HepG2 (cell line): ENCODE results near the gene PAK1. TPM values are rescaled to one million over a fixed set of nuclear protein-coding genes. Genes with fewer than 3 reads are reported as not detected.

Experiments
- ATAC-seq: fragments of 200-7000 bp; cut with Tn5 transposase; 3 replicates; pipeline ENCODE4 v1.9.1; 2020; ENCODE audit warnings: mild to moderate bottlenecking, moderate library complexity
- BruUV-seq: library from RNA; stranded (reverse); fragments of 400-500 nt; replicated peaks from 2 replicates; lab custom pipeline; 2021; lab: Mats Ljungman, UMichigan
- CTCF ChIA-PET: fragments of 300-600 bp; formaldehyde crosslinking; extraction: SDS; loops from one replicate; lab custom pipeline; 2021; ENCODE audit warnings: low total read pairs, inconsistent platforms, low intra/inter-chr PET ratio; lab: Yijun Ruan, JAX
- POLR2A ChIA-PET: fragments of 350-600 bp; sonication (Branson Sonifier 250); formaldehyde crosslinking; loops from one replicate; lab custom pipeline; 2020; ENCODE audit warnings: antibody characterized with exemption, inconsistent platforms; lab: Yijun Ruan, JAX
- DNase-seq: peaks from one replicate; pipeline ENCODE4 v3.0.0-alpha.2; 2015; ENCODE audit warnings: low spot score
- FAIRE-seq: peaks from 3 replicates; lab custom pipeline; 2011; peaks lifted over from hg19 to GRCh38; lab: Jason Lieb, UNC
- H2AFZ ChIP-seq: one replicate; pipeline ENCODE4 v1.6.1; 2011; ENCODE audit warnings: low read length, inconsistent platforms
- H3K27ac ChIP-seq: fragments of 300-600 bp; 3 replicates; pipeline ENCODE4 v1.8.0; 2011; ENCODE audit warnings: mixed run types, mild to moderate bottlenecking, mixed read lengths, low read length, inconsistent platforms; ENCODE audit not compliant: insufficient read depth; ENCODE audit errors: extremely low read length
- H3K27me3 ChIP-seq, 2 experiments: fragments of 200-600 bp in 1 of 2; 2 replicates in 1 of 2; 3 replicates in 1 of 2; pipeline versions ENCODE4 v1.6.0 to v1.8.0; 2011; ENCODE audit warnings: low read length in 2 of 2, mild to moderate bottlenecking in 2 of 2, moderate library complexity in 2 of 2, inconsistent platforms in 1 of 2; ENCODE audit not compliant: insufficient read depth in 2 of 2, control insufficient read depth in 1 of 2
- H3K36me3 ChIP-seq, 2 experiments: fragments of 200-600 bp in 1 of 2; replicated peaks in 1 of 2; 2 replicates in 1 of 2; 3 replicates in 1 of 2; pipeline versions ENCODE4 v1.5.1 to v1.8.0; 2011; ENCODE audit warnings: low read length in 2 of 2, inconsistent platforms in 1 of 2; ENCODE audit not compliant: insufficient read depth in 2 of 2, control insufficient read depth in 1 of 2
- H3K4me1 ChIP-seq: 2 replicates; pipeline ENCODE4 v1.5.1; 2012; ENCODE audit warnings: low read length, inconsistent platforms; ENCODE audit not compliant: insufficient read depth
- H3K4me2 ChIP-seq: 2 replicates; pipeline ENCODE4 v1.6.0; 2011; ENCODE audit warnings: low read depth, low read length, inconsistent platforms
- H3K4me3 ChIP-seq, 3 experiments: fragments of 200-600 bp in 1 of 3; sonication (generic), shearing (Covaris generic) in 1 of 3; replicated peaks in 1 of 3; 2 replicates each; pipeline ENCODE4 v1.5.1; 2011 to 2016; ENCODE audit warnings: low read length in 3 of 3, inconsistent platforms in 2 of 3, low read depth in 2 of 3, mild to moderate bottlenecking in 2 of 3, control low read depth in 1 of 3, mixed read lengths in 1 of 3; ENCODE audit not compliant: insufficient read depth in 1 of 3
- H3K79me2 ChIP-seq: one replicate; pipeline ENCODE4 v1.6.1; 2011; ENCODE audit warnings: low read length, inconsistent platforms; ENCODE audit not compliant: insufficient read depth
- H3K9ac ChIP-seq: 2 replicates; pipeline ENCODE4 v1.6.0; 2011; ENCODE audit warnings: mild to moderate bottlenecking, low read depth, low read length, inconsistent platforms; ENCODE audit not compliant: insufficient read depth
- H3K9me3 ChIP-seq: 2 replicates; pipeline ENCODE4 v1.5.1; 2012; ENCODE audit warnings: mild to moderate bottlenecking, low read length
- H4K20me1 ChIP-seq: 2 replicates; pipeline ENCODE4 v1.6.0; 2011; ENCODE audit warnings: inconsistent platforms, mild to moderate bottlenecking, low read length, moderate library complexity; ENCODE audit not compliant: insufficient read depth
- AKNA ChIP-seq: sonication (generic); formaldehyde crosslinking; IDR thresholded peaks from 2 replicates; pipeline ENCODE4 v1.4.0; 2020; ENCODE audit warnings: missing genetic modification reagents, borderline replicate concordance
- HNRNPK ChIP-seq: fragments of 200-400 bp; formaldehyde crosslinking; IDR thresholded peaks from 2 replicates; pipeline ENCODE4 v1.6.1; 2018; ENCODE audit warnings: low read length, low read depth, moderate library complexity, mild to moderate bottlenecking; ENCODE audit not compliant: poor library complexity, severe bottlenecking
- KMT2A ChIP-seq: sonication (generic); formaldehyde crosslinking; IDR thresholded peaks from 2 replicates; pipeline ENCODE4 v1.4.0; 2020; ENCODE audit warnings: missing genetic modification reagents
- NFKB2 ChIP-seq: sonication (generic); formaldehyde crosslinking; IDR thresholded peaks from 2 replicates; pipeline ENCODE4 v1.4.0; 2020; ENCODE audit warnings: missing genetic modification reagents, borderline replicate concordance
- RBAK ChIP-seq: sonication (generic); formaldehyde crosslinking; IDR thresholded peaks from 2 replicates; pipeline ENCODE4 v1.5.1; 2020; ENCODE audit warnings: mild to moderate bottlenecking, missing genetic modification reagents
- SATB2 ChIP-seq: sonication (generic); formaldehyde crosslinking; IDR thresholded peaks from 2 replicates; pipeline ENCODE4 v1.5.0; 2020; ENCODE audit warnings: missing genetic modification reagents
- ZFP62 ChIP-seq: sonication (generic); formaldehyde crosslinking; IDR thresholded peaks from 2 replicates; pipeline ENCODE4 v1.4.0; 2020; ENCODE audit warnings: missing genetic modification reagents
- WGBS: methylation state at CpG from one replicate; pipeline ENCODE4 v1.1.6; 2017; ENCODE audit warnings: low lambda C conversion rate; 5-methylcytosine and 5-hydroxymethylcytosine counted together
- in situ Hi-C: cut with HindIII; loops from 2 replicates; pipeline ENCODE4 v1.10.0; 2017; ENCODE audit warnings: low pct_unique_long_range_greater_than_20kb; ENCODE audit not compliant: extremely low pct_ligation_motif_present
- intact Hi-C: fragments of 100-400 bp; cut with micrococcal nuclease; formaldehyde crosslinking; loops from one replicate; pipeline ENCODE4 v1.10.0; 2022; ENCODE audit not compliant: unreplicated experiment
- polyA plus RNA-seq, 8 experiments: library from polyadenylated mRNA; depleted of rRNA in 3 of 8; stranded (reverse) in 7 of 8; unstranded in 1 of 8; fragments of >200 nt; fragmentation: Illumina TruSeq in 4 of 8; extraction: Trizol in 4 of 8; gene quantifications; 2 replicates each; pipeline versions ENCODE4 v1.2.1 to v1.2.3, GENCODE V29; 2011 to 2016; ENCODE audit warnings: low read depth in 4 of 8, missing spikeins in 1 of 8, mixed read lengths in 1 of 8; ENCODE audit not compliant: insufficient read depth in 1 of 8
- total RNA-seq, 5 experiments: library from RNA; depleted of rRNA; stranded (reverse); fragments of >200 nt; fragmentation: Illumina TruSeq; extraction: Trizol; gene quantifications; 2 replicates each; pipeline ENCODE4 v1.2.3, GENCODE V29; 2016; ENCODE audit warnings: low read depth in 1 of 5
- TF ChIP-seq, protein P1 (sequence below): sonication (generic); formaldehyde crosslinking; IDR thresholded peaks from 2 replicates; pipeline ENCODE4 v1.8.1; 2023; ENCODE audit warnings: mild to moderate bottlenecking, missing genetic modification reagents

PAK1 gene
- total and polyA plus RNA-seq, 2 of the 13 experiments (the other 11 are each of a cell fraction or from before 2014, with no cell fraction given): 1.5 to 4.3 TPM

DNA sequence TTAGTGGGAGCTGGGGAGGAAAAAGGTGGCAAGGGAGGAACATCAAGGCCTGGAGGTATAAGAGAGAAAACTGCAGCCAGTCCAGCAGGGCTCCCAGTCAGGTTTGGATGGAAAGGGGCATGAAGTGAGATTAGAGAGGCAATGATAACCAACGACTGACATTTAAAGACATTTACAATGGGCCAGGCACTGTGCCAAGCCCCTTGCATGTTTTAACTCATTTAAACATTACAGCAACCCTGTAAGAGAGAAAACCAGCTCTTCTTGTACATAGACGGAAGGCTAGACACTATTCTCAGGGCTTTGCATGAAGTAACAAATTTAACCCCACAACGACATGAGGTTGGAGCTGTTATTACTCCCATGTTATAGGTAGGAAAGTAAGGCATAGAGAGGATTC lies 32.1 kb upstream of the PAK1 start:
- no peak overlapping the region for H3K27ac ChIP-seq
- H2AFZ ChIP-seq: no peak overlapping the region
- ChIA-PET POLR2A (no interaction called here), CTCF (no interaction called here)
- 12% methylated on average over 3 of the region's 3 CpGs for WGBS
- ATAC-seq (no peak), DNase-seq (no peak), FAIRE-seq (no peak)
- H3K9ac ChIP-seq: no peak overlapping the region
- H3K4me1 ChIP-seq: no peaks in the 10 kb centered on the region
- H3K27me3 ChIP-seq: no peaks in the 10 kb centered on the region; a peak in 1 of 5 replicates
- no peak overlapping the region for H3K4me2 ChIP-seq
- no peak overlapping the region for H3K4me3 ChIP-seq
- BruUV-seq: no TSS peak
- no peaks in the 10 kb centered on the region for H4K20me1 ChIP-seq
- no peaks in the 10 kb centered on the region for H3K9me3 ChIP-seq
- in situ Hi-C loops (no loop called here), intact Hi-C loops (no loop called here)
- H3K79me2 ChIP-seq: no peaks in the 10 kb centered on the region
- H3K36me3 ChIP-seq: no peaks in the 10 kb centered on the region
- TF ChIP-seq RBAK (no peak), HNRNPK (no peak), NFKB2 (CRISPR knock-in tag) (no peak), ZFP62 (CRISPR knock-in tag) (no peak), SATB2 (CRISPR knock-in tag) (no peak), AKNA (CRISPR knock-in tag) (no peak), KMT2A (CRISPR knock-in tag) (no peak)
- TF ChIP-seq, protein P1, sequence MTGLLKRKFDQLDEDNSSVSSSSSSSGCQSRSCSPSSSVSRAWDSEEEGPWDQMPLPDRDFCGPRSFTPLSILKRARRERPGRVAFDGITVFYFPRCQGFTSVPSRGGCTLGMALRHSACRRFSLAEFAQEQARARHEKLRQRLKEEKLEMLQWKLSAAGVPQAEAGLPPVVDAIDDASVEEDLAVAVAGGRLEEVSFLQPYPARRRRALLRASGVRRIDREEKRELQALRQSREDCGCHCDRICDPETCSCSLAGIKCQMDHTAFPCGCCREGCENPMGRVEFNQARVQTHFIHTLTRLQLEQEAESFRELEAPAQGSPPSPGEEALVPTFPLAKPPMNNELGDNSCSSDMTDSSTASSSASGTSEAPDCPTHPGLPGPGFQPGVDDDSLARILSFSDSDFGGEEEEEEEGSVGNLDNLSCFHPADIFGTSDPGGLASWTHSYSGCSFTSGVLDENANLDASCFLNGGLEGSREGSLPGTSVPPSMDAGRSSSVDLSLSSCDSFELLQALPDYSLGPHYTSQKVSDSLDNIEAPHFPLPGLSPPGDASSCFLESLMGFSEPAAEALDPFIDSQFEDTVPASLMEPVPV (CRISPR knock-in tag): no peak
